Body of pancreas (tissue), 4 donors: Measurements from ENCODE around the gene PTPA. TPM values are rescaled to one million over a fixed set of nuclear protein-coding genes. Genes with fewer than 3 reads are reported as not detected.

Experiments
- ATAC-seq: fragments of 150-250 bp; one replicate; pipeline ENCODE4 v1.9.1; 2016
- DNase-seq, 4 donors: peaks; one replicate each; pipeline ENCODE4 v3.0.0-alpha.2; 2019
- H3K27ac ChIP-seq, 4 donors: fragments of 200-600 bp; sonication (generic); 1 replicate in 3 of 4; 2 replicates in 1 of 4; pipeline versions ENCODE4 v1.5.1 to v1.6.1; 2016 to 2019; ENCODE audit warnings: mild to moderate bottlenecking in 1 of 4, mixed read lengths in 1 of 4, moderate library complexity in 1 of 4
- H3K27me3 ChIP-seq, 2 donors: fragments of 200-600 bp; sonication (generic); one replicate each; pipeline ENCODE4 v1.6.0; 2016; ENCODE audit warnings: mild to moderate bottlenecking in 1 of 2
- H3K36me3 ChIP-seq, 2 donors: fragments of 200-600 bp; sonication (generic); replicated peaks in 1 of 2; 2 replicates each; pipeline ENCODE4 v1.5.1; 2016; ENCODE audit warnings: low read depth in 2 of 2; ENCODE audit not compliant: insufficient read depth in 1 of 2
- H3K4me1 ChIP-seq: fragments of 200-600 bp; sonication (generic); one replicate; pipeline ENCODE4 v1.6.0; 2016
- H3K4me3 ChIP-seq, 2 donors: fragments of 200-600 bp; sonication (generic); 1 replicate in 1 of 2; 2 replicates in 1 of 2; pipeline ENCODE4 v1.5.1; 2016 to 2019
- H3K9me3 ChIP-seq, 3 donors: fragments of 200-600 bp; sonication (generic); 1 replicate in 2 of 3; 2 replicates in 1 of 3; pipeline ENCODE4 v1.5.1; 2016
- POLR2A ChIP-seq, 3 donors: fragments of 450-650 bp; IDR thresholded peaks; one replicate each; pipeline ENCODE4 v1.6.1; 2016; ENCODE audit warnings: antibody characterized with exemption in 3 of 3, mild to moderate bottlenecking in 2 of 3
- WGBS, 2 donors: methylation state at CpG; one replicate each; pipeline ENCODE4 v1.1.5; 2017; 5-methylcytosine and 5-hydroxymethylcytosine counted together
- intact Hi-C: fragments of 100-400 bp; cut with DNase I; formaldehyde crosslinking; loops from one replicate; pipeline ENCODE4 v1.15.1; 2023
- total RNA-seq, 2 donors: library from RNA; depleted of rRNA; stranded (reverse); fragments of >200 nt; gene quantifications; one replicate each; pipeline ENCODE4 v1.1.0, GENCODE V29; 2016
- TF ChIP-seq, protein P1 (sequence below), 7 experiments: fragments of 450-650 bp in 4 of 7; fragments of 200-600 bp in 3 of 7; sonication (generic) in 3 of 7; IDR thresholded peaks; one replicate each; pipeline ENCODE4 v1.5.1; 2016 to 2019; ENCODE audit warnings: antibody characterized with exemption in 7 of 7

PTPA gene
- total RNA-seq, 2 donors from 2014 or later = 32.7 to 52.1 TPM

DNA sequence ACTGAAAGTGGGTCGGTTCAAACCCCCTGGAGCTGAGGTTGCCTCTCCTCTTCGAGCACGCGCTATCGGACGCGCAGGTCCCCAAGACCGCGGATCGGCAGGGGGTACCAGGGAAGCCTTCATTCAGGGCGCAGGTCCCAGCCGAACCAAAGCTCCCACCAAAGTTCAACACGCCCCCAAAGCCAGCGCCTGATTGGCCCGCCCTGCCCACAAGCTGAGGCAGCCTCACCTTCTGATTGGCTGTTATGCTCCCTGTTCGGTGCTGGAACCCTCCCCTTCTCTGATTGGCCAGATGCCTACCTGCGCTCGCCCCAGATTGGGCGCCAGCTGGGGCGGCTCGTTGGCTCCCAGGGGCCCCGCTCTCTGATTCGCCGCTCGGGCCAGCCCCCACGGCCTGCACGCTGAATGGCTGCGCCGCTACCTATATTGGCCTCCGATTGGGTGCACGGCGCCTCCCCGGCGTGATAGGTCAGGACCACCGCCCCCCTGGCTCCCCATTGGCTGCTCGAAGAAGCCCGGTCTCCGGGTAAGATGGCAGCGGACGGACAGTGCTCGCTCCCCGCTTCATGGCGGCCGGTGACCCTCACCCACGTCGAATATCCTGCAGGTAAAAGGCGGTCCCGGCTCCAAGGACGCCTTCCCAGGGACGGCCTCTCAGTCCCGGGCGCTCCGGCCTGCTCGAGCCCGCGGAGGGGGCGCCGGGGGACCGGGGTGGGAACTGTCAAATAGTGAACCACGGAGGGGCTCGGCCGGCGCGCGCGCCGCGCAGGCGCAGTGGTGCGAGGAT, 30.4 kb upstream of the PTPA start, which contains the start of gene DOLPP1:
DOLPP1 (plus strand) TSS at position 511 of the 787 bp plus-strand sequence; CDS start at position 532, 21 bp downstream.
- 0 to 1% methylated on average over 2 to 62 of the region's 70 CpGs for WGBS, 2 donors
- peaks cover 0 to 7% of the 10 kb centered on the region in 2 donors for H3K36me3 ChIP-seq
- DNase-seq = peak; percentile 99
- peak; percentile 98 for ATAC-seq
- H3K4me3 ChIP-seq = peak within 1 kb of the TSS; percentile 57 to 91
- H3K27ac ChIP-seq = peak within 1 kb of the TSS; percentile 58 to 85 (median 76)
- intact Hi-C loops = no loop called here
- H3K27me3 ChIP-seq = no peaks in the 10 kb centered on the region
- H3K9me3 ChIP-seq = no peaks in the 10 kb centered on the region
- TF ChIP-seq POLR2A (IDR thresholded peaks at IDR 0.05) = peak in 2 of 3 donors; percentile 64 to 76
- TF ChIP-seq, protein P1, sequence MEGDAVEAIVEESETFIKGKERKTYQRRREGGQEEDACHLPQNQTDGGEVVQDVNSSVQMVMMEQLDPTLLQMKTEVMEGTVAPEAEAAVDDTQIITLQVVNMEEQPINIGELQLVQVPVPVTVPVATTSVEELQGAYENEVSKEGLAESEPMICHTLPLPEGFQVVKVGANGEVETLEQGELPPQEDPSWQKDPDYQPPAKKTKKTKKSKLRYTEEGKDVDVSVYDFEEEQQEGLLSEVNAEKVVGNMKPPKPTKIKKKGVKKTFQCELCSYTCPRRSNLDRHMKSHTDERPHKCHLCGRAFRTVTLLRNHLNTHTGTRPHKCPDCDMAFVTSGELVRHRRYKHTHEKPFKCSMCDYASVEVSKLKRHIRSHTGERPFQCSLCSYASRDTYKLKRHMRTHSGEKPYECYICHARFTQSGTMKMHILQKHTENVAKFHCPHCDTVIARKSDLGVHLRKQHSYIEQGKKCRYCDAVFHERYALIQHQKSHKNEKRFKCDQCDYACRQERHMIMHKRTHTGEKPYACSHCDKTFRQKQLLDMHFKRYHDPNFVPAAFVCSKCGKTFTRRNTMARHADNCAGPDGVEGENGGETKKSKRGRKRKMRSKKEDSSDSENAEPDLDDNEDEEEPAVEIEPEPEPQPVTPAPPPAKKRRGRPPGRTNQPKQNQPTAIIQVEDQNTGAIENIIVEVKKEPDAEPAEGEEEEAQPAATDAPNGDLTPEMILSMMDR (IDR thresholded peaks at IDR 0.05) = no peak
- peaks cover 28% of the 10 kb centered on the region for H3K4me1 ChIP-seq

DNA sequence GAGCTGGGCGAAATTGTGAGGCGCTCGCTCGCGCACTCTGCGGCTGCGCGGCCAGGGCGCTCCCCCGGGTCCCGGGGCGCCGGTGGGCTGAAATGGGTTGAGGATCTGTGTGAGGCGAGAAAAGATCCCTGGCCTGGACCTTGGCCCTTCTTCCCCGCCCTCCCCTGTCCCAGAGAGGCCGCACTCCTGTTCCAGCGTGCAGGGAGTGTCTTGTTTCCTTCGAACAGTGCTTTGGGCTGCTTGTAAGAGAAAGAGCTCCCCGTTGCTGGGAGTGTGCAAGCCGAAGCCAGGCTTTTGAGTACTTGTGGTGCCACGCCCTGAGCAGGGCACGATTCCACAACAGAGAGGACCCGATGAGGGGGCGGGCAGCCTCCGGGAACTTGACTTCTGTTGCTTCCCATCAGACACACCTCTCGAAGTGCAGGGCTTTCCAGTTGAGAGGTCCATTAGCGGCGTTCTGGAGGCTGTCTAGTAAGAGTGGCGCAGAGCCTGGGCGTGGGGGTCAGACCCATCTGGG, 29.8 kb upstream of the PTPA start:
- Histone ChIP-seq H3K36me3 (peaks cover 0 to 8% of the 10 kb centered on the region in 2 donors), H3K9me3 (no peaks in the 10 kb centered on the region), H3K27ac (peak overlapping the region; percentile 58 to 85 (median 76)), H3K4me3 (peak overlapping the region; percentile 57 to 91), H3K27me3 (no peaks in the 10 kb centered on the region), H3K4me1 (peaks cover 28% of the 10 kb centered on the region)
- intact Hi-C loops = no loop called here
- TF ChIP-seq, protein P1 (IDR thresholded peaks at IDR 0.05) = no peak
- no peak for TF ChIP-seq POLR2A (IDR thresholded peaks at IDR 0.05)
- no peak for DNase-seq
- ATAC-seq = no peak
- 2% methylated on average over 30 of the region's 30 CpGs; no CpG with 5 or more reads in 1 of the 2 donors for WGBS, 2 donors

DNA sequence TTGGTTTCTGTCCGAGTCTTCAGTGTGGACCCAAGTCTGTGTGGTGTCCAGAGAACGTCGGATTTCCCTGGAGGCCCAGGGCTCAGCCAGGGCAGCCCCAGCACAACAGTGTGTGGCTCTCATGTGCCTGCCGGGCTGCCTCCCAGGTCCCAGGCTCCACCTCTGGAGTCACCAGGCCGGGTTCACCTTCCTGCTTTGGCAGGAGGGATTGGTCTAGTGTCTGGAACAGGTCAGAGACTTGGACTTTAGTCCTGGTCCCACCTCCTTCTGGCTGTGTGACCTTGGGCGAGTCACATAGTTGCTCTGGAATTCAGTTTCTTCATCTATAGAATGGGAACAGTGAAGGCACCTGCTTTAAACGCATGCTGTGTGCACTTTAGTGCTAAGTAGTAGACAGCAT, 27.1 kb upstream of the PTPA start:
- H3K27ac ChIP-seq = peak overlapping the region in 2 of 4 donors; percentile 12 to 25
- DNase-seq = peak in 3 of 4 donors; percentile 40 to 69 (median 53)
- TF ChIP-seq POLR2A (IDR thresholded peaks at IDR 0.05) = no peak
- TF ChIP-seq, protein P1 (IDR thresholded peaks at IDR 0.05) = no peak
- H3K4me3 ChIP-seq = no peak overlapping the region
- H3K9me3 ChIP-seq = no peaks in the 10 kb centered on the region
- intact Hi-C loops = no loop called here
- no peak for ATAC-seq
- peaks cover 28% of the 10 kb centered on the region for H3K4me1 ChIP-seq
- H3K27me3 ChIP-seq = no peaks in the 10 kb centered on the region
- 56% methylated on average over 7 of the region's 7 CpGs; no CpG with 5 or more reads in 1 of the 2 donors for WGBS, 2 donors
- H3K36me3 ChIP-seq = peaks cover 0 to 8% of the 10 kb centered on the region in 2 donors

DNA sequence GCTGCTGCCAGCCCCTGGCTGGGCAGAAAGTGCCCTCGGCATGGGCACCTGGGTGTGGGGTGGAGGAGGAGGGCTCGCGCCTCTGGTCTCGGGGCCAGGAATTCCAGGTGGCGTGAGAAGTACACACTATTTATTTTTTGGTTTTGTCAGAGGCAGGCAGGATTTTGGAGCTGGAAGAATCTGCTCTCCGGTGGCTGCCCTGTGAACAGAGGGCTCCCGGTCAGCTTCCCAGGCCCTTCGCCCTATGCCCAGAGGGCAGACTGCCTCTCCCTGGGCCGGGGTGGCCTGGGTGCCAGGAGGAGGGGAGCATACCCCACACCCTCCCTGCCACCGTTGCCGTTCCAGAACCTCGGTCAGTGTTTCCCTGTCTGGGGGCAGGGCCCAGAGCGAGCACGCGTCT, 22.0 kb upstream of the PTPA start:
- peaks cover 17% of the 10 kb centered on the region for H3K4me1 ChIP-seq
- DNase-seq (no peak), ATAC-seq (no peak)
- peaks cover 0 to 8% of the 10 kb centered on the region in 2 donors for H3K36me3 ChIP-seq
- H3K27me3 ChIP-seq = no peaks in the 10 kb centered on the region
- H3K4me3 ChIP-seq = no peak overlapping the region
- no peak for TF ChIP-seq POLR2A (IDR thresholded peaks at IDR 0.05)
- TF ChIP-seq, protein P1 (IDR thresholded peaks at IDR 0.05) = no peak
- no peaks in the 10 kb centered on the region for H3K9me3 ChIP-seq
- no peak overlapping the region for H3K27ac ChIP-seq
- intact Hi-C loops = no loop called here
- WGBS, 2 donors = 92 to 94% methylated on average over 11 to 15 of the region's 15 CpGs
